Kidney epithelial cell (primary cell): Measurements from ENCODE around the gene ENOPH1. TPM values are rescaled to one million over a fixed set of nuclear protein-coding genes. Genes with fewer than 3 reads are reported as not detected.
"Not testable (repeated sequence)": the region's sequence is repeated elsewhere in the genome, so short reads cannot be mapped to it uniquely, and the experiment has no call there.

Source experiments
- DNase-seq: peaks from one replicate; pipeline ENCODE4 v3.0.0-alpha.2; 2010; ENCODE audit warnings: low read depth
- H3K27me3 ChIP-seq: 2 replicates; pipeline ENCODE4 v1.6.0; 2011; ENCODE audit warnings: low read length; ENCODE audit not compliant: control insufficient read depth, insufficient read depth
- H3K36me3 ChIP-seq: 2 replicates; pipeline ENCODE4 v1.5.1; 2011; ENCODE audit warnings: low read length; ENCODE audit not compliant: control insufficient read depth, insufficient read depth
- H3K4me3 ChIP-seq: 2 replicates; pipeline ENCODE4 v1.5.1; 2011; ENCODE audit warnings: low read depth, mild to moderate bottlenecking, control low read depth, low read length
- total RNA-seq: library from RNA; depleted of rRNA; stranded (reverse); fragments of >200 nt; gene quantifications from 2 replicates; pipeline ENCODE4 v1.2.3, GENCODE V29; 2015
- TF ChIP-seq, protein P1 (sequence below): IDR thresholded peaks from 2 replicates; pipeline ENCODE4 v1.5.1; 2011; ENCODE audit warnings: mild to moderate bottlenecking, moderate library complexity, low read length, control low read depth, inconsistent platforms; ENCODE audit not compliant: insufficient read depth, poor library complexity, severe bottlenecking

Gene ENOPH1
- total RNA-seq, 1 donor from 2014 or later: 55.3 TPM

DNA sequence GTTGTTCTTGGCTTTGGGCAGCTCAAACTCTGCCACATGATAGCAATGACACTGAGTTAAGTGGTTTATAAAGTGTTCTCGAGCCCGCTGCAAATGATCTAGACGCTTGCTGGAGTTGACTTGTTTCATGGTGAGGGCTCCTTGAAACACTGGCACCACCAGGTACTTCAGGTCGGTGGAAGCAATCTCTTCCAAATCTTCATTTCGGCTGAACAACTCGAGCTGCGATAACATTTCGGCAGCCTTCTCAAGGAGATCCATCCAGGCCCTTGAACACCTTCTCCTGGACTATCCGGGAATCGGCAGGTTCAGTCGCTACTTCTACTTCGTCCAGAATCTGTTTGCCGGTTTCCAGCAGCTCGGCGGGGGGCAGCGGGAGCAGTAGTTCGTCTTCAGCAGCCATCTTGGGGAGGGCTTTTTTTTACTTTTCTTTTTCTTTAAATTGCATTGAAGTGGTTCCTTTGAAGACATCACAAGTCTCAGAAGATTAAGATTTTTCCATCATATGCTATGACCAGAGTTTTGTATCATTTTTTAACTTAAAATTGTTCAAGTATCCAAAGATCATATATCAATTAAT is 28.1 kb upstream of the ENOPH1 start:
- TF ChIP-seq, protein P1, sequence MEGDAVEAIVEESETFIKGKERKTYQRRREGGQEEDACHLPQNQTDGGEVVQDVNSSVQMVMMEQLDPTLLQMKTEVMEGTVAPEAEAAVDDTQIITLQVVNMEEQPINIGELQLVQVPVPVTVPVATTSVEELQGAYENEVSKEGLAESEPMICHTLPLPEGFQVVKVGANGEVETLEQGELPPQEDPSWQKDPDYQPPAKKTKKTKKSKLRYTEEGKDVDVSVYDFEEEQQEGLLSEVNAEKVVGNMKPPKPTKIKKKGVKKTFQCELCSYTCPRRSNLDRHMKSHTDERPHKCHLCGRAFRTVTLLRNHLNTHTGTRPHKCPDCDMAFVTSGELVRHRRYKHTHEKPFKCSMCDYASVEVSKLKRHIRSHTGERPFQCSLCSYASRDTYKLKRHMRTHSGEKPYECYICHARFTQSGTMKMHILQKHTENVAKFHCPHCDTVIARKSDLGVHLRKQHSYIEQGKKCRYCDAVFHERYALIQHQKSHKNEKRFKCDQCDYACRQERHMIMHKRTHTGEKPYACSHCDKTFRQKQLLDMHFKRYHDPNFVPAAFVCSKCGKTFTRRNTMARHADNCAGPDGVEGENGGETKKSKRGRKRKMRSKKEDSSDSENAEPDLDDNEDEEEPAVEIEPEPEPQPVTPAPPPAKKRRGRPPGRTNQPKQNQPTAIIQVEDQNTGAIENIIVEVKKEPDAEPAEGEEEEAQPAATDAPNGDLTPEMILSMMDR: no peak
- no peak for DNase-seq
- Histone ChIP-seq H3K4me3 (no peak overlapping the region), H3K36me3 (no peaks in the 10 kb centered on the region), H3K27me3 (no peaks in the 10 kb centered on the region)

DNA sequence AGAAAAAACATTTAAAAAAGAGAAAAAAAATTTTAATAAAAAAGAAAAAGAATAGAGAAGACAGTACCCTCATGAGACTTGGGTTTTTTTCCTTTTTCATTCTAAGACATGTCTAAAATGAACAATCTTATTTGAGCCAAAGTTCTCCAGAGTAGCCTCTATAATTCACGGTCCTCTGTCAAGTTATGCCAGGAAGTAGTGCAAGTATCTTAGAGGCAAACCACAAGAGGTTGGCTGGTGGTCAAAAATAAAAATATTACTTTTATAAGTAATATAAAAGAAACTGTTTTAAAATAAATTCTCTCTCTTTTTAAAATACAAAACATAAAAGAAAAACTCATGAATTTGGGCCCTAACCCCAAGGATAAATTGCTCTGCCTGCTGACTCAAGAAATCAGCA is 26.7 kb upstream of the ENOPH1 start:
- TF ChIP-seq, protein P1: no peak
- no peak for DNase-seq
- Histone ChIP-seq H3K36me3 (no peaks in the 10 kb centered on the region), H3K4me3 (no peak overlapping the region), H3K27me3 (no peaks in the 10 kb centered on the region)

DNA sequence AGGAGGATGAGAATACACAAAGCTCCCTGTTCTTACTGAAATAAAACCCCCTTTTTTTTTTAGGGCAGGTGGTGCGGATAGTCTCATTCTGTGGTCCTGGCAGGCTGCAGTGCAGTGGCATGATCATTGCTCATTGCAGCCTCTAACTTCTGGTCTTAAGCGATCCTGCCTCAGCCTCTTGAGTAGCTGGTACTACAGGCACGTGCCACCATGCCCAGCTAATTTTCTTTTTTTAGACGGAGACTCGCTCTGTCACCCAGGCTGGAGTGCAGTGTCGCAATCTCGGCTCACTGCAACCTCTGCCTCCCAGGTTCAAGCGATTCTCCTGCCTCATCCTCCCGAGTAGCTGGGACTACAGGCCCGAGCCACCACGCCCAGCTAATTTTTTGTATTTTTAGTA is 15.3 kb upstream of the ENOPH1 start:
- DNase-seq, H3K4me3 ChIP-seq, H3K36me3 ChIP-seq, H3K27me3 ChIP-seq: not testable (repeated sequence)

DNA sequence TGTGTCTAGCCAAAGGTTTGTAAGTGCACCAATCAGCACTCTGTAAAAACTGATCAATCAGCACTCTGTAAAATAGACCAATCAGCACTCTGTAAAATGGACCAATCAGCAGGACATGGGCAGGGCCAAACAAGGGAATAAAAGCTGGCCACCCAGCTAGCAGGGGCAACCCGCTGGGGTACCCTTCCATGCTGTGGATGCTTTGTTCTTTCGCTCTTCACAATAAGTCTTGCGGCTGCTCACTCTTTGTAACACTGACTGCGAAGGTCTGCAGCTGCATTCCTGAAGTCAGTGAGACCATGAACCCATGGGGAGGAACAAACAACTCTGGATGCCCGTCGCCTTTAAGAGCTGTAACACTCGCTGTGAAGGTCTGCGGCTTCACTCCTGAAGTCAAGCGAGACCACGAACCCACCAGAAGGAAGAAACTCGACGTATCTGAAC is 14.4 kb upstream of the ENOPH1 start:
- Histone ChIP-seq H3K27me3 (no peaks in the 10 kb centered on the region), H3K36me3 (no peaks in the 10 kb centered on the region), H3K4me3 (no peak overlapping the region)
- TF ChIP-seq, protein P1: no peak
- no peak for DNase-seq

- H3K36me3 ChIP-seq: no peaks in the 10 kb centered on the region
- H3K27me3 ChIP-seq: no peaks in the 10 kb centered on the region
- TF ChIP-seq, protein P1: no peak
- no peak for DNase-seq
- H3K4me3 ChIP-seq: no peak overlapping the region
Measured at GRCh38 chr4:82419451-82419850, 10.9 kb upstream of the ENOPH1 start.

GRCh38 chr4:82421796-82422560 is 8.4 kb upstream of the ENOPH1 start:
- DNase-seq: no peak
- Histone ChIP-seq H3K36me3 (peaks cover 3% of the 10 kb centered on the region), H3K4me3 (no peak overlapping the region), H3K27me3 (no peaks in the 10 kb centered on the region)
- TF ChIP-seq, protein P1: no peak
